Glomerular endothelial cell (primary cell): ENCODE data around the gene NT5DC2. TPM values are rescaled to one million over a fixed set of nuclear protein-coding genes. Genes with fewer than 3 reads are reported as not detected.

Experiments
- DNase-seq: peaks from one replicate; pipeline ENCODE4 v3.0.0-alpha.2; 2011; ENCODE audit warnings: low read depth, low spot score; ENCODE audit errors: extremely low read depth
- total RNA-seq: library from RNA; depleted of rRNA; stranded (reverse); fragments of >200 nt; gene quantifications from 2 replicates; pipeline ENCODE4 v1.2.3, GENCODE V29; 2015

Gene NT5DC2
- total RNA-seq, 1 donor from 2014 or later: 228 TPM

DNA sequence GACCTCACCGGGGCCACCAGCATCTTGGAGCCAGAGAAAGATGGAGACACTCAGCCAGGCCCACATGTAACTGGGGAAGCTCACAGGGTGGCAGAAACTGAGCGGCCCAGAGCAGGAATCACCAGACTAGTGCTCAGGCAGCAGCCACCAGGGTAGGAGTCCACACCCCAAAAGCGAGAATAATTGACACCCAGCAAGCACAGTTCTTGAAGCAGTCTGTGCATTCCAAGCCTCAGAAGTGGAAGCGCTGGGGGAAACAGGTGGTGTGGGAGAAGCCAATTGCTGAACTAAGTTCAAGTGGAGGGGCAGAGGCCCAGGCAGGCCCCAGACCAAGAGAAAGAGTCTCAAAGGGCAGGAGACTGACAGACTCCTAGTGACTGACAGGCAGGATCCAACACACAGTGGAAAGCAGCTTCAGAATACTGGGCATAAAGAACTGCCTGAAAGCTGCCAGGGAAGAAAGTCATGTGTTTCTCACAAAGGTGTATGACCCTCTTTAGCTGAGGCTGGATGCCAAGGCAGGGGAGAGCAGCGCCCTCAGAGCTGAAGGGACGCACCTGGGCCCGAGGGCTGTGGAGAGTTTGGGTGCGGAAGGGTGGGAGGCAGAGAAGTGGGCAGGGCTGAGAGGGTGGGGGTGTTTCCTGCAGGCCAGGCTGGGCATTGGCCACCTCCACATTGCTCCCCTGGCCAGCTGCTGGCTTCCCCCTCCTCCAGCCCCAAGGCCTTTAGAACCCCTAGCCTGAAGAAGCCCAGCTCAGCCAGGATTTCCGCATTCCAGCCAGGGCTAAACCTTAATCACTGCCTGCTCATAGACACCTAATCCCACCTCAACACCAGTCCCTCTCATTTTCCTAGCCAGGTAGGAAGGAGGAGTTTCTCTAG lies 7.7 kb downstream of the NT5DC2 start:
- DNase-seq: no peak

DNA sequence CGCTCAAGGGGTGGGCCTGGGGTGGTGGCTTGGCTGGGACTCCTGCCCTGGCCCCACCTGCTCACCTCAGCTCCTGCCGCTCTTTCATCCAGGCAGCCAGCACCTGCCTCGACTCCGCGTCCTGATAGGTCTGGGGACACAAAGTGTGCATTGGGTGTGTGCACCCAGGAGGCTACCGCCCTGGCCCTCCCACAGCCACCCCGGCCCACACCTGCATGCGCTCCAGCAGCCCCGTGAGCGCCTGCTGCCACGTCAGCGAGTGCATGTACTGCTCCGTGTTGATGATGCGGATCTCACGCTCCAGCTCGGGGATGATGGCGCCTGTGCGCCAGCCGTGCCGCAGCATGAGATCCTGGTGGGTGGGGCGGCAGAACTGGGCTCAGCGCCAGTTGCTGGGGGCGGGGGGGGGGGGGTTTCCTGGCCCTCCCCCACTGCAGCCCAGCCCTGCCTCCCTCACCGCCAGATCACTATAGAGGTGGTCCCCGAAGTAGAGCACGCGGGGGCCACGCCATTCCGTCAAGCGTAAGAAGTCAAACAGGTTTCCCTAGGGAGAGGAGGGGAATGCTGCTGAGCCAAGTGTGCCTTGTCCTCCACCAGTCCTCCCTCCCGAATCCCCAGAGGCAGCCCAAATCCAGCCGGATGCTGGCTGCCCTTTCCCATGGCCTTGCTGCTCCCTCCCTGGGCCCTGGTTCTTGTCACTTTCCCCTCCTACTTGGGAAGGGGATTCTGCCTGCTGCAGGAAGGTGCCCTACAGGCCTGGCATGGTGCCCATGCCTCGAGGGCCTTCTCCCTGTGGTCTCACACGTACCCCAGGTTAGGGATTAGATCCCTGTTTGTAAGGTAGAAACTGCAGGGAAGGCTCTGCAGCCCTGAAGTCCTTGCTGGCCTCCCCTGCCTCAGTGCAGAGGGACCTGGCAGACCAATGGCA lies 8.6 kb downstream of the NT5DC2 start:
- DNase-seq: no peak

- no peak for DNase-seq
Measured at GRCh38 chr3:52524258-52524751, 9.4 kb downstream of the NT5DC2 start.

- DNase-seq: no peak
Measured at GRCh38 chr3:52523386-52524257, 10.0 kb downstream of the NT5DC2 start.

DNA sequence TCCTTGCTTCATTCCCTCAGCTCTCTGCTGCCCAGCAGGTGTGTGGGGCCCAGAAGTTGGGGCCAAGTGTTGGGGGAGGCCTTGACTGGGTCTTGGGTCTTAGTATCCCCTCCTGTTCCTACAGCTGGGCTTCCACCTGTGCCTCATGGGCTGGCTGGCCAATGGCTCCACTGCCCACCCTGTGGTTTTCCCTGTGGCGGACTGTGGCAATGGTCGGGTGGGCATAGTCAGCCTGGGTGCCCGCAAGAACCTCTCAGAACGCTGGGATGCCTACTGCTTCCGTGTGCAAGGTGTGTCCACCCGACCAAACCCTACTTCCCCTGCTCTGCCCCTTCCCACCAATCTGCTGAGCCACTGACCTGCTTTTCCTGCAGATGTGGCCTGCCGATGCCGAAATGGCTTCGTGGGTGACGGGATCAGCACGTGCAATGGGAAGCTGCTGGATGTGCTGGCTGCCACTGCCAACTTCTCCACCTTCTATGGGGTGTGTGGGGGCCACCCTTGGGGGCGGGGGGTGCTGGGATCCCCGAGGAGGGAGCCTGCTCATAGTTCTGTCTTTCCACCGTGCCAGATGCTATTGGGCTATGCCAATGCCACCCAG lies 10.9 kb downstream of the NT5DC2 start:
- no peak for DNase-seq

GRCh38 chr3:52521881-52522650 lies 11.6 kb downstream of the NT5DC2 start:
- DNase-seq: no peak

- DNase-seq: no peak
Measured at GRCh38 chr3:52521488-52521824, 12.2 kb downstream of the NT5DC2 start.

DNA sequence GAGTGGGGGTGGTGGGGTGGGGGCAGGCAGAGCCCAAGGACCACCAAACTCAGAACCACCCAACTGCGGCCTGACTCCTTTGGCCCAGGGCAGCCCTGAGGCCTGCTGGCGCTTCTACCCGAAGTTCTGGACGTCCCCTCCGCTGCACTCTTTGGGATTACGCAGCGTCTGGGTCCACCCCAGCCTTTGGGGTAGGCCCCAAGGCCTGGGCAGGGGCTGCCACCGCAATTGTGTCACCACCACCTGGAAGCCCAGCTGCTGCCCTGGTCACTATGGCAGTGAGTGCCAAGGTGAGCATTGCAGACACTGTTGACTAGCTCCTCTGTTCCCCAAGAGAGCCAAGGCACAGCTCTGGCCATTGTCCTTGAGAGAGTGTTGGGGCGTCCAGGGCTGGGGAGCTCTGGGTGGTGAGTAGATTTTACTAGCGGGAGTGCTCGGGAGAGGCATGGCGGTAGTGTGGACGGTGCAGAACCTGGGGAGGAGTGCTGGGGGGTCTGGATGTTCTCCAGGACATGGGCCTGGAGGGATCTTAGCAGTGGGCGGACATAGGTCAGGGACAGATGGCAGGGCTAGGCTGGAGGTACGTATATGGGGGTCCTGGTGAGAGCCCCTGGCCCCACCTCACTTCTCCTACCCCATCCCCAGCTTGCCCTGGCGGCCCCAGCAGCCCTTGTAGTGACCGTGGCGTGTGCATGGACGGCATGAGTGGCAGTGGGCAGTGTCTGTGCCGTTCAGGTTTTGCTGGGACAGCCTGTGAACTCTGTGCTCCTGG lies 12.8 kb downstream of the NT5DC2 start:
- DNase-seq: no peak

GRCh38 chr3:52520141-52520667 lies 13.5 kb downstream of the NT5DC2 start:
- DNase-seq: no peak

DNA sequence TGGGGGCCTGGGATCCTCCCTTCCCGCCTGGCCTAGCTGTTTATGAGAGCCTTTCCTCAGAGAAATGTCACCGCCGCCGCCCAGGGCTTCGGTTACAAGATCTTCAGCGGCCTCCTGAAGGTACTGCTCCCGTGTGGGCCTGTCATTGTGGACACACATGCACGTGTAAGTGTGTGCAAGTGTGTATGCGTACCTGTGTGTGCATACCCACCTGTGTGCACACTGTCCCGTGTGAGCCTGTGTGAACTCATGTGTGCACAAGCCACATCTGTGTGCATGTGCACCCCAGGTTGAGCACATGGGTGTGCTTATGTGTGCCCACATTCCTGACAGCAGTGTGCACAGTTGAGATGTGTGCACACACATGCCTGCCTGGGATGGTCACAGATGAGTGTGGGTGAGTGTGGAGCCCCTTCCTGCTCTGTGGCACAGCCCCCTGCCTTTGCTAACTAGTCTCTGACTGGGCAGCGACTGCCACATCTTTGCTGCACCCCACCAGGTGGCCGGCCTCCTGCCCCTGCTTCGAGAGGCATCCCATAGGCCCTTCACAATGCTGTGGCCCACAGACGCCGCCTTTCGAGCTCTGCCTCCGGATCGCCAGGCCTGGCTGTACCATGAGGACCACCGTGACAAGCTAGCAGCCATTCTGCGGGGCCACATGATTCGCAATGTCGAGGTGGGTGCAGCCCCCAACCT lies 14.1 kb downstream of the NT5DC2 start:
- DNase-seq: no peak

GRCh38 chr3:52518723-52519444 lies 14.8 kb downstream of the NT5DC2 start:
- DNase-seq: no peak

- no peak for DNase-seq
Measured at GRCh38 chr3:52517796-52518722, 15.6 kb downstream of the NT5DC2 start.

GRCh38 chr3:52516509-52517195 lies 17.0 kb downstream of the NT5DC2 start:
- DNase-seq: no peak

DNA sequence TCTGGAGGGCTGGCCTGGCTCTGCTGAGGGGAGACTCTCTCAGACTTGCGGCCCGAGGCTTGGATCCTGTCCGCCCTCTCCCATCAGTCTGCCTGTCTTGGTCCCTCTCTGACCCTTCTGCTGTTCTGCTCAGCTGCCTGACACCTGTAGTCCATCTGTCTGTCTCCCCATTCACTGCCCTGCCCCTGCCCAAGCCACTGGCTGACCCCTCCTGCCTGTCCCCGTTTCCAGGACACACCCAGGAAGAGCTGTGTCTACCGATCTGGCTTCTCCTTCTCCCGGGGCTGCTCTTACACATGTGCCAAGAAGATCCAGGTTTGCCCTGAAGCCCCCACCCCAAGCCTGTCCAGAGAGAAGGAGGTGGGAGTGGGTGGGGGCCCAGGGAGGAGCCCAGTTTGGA lies 18.5 kb downstream of the NT5DC2 start:
- no peak for DNase-seq

- DNase-seq: no peak
Measured at GRCh38 chr3:52514576-52514975, 19.1 kb downstream of the NT5DC2 start.

GRCh38 chr3:52513281-52513680 lies 20.4 kb downstream of the NT5DC2 start:
- DNase-seq: no peak
